Measurements from ENCODE around the gene STOML2. TPM values are rescaled to one million over a fixed set of nuclear protein-coding genes. Genes with fewer than 3 reads are reported as not detected.

STOML2 gene
- total and polyA plus RNA-seq, 2 experiments from 2014 or later = 114 to 210 TPM

GRCh38 chr9:35136866-35137265, 33.9 kb upstream of the STOML2 start:
- Histone ChIP-seq H2AFZ (no peak overlapping the region), H3F3A (replicated peaks; ENCODE audit: low read depth) (no peaks in the 10 kb centered on the region), H3K79me2 (replicated peaks; ENCODE audit: insufficient read depth) (no peaks in the 10 kb centered on the region), H3K9me2 (ENCODE audit: insufficient read depth) (no peaks in the 10 kb centered on the region; the same call in 1 of the 2 replicates), H3K36me3 (ENCODE audit: insufficient read depth) (0 out of 2 replicates have a peak, but pooled peaks cover 3% of the 10 kb centered on the region), H3K27ac (ENCODE audit: low read depth) (no peak overlapping the region), H3K27me3 (ENCODE audit: insufficient read depth) (no peaks in the 10 kb centered on the region), H3K4me2 (no peak overlapping the region), H3K4me1 (ENCODE audit: insufficient read depth) (no peaks in the 10 kb centered on the region), H3K4me3 (no peak overlapping the region), H4K20me1 (replicated peaks; ENCODE audit: insufficient read depth) (no peaks in the 10 kb centered on the region)
- Mint-ChIP-seq H3K27me3 (ENCODE audit: insufficient read depth, low read depth, poor library complexity) (peaks cover 4% of the 10 kb centered on the region), H3K4me1 (no peaks in the 10 kb centered on the region), H3K27ac (no peak overlapping the region), H3K9me3 (peaks cover 65% of the 10 kb centered on the region), H3K36me3 (ENCODE audit: low read depth) (peaks cover 13% of the 10 kb centered on the region), H3K4me3 (no peak overlapping the region)
- no peak for DNase-seq (ENCODE audit: low spot score)
- TF ChIP-seq ZNF462 (CRISPR knock-in tag; IDR thresholded peaks at IDR 0.05) = no peak
- TF ChIP-seq CTCF (conservative IDR thresholded peaks at IDR 0.05; ENCODE audit: low read depth in 2 of 2) = no peak
- no peak for TF ChIP-seq REST (IDR thresholded peaks at IDR 0.05; ENCODE audit: unreplicated experiment)
- TF ChIP-seq EZH2phosphoT487 (IDR thresholded peaks at IDR 0.05; ENCODE audit: unreplicated experiment) = no peak
- no peak for TF ChIP-seq JUNB (IDR thresholded peaks at IDR 0.05; ENCODE audit: unreplicated experiment)
- TF ChIP-seq ZNF114 (CRISPR knock-in tag; IDR thresholded peaks at IDR 0.05) = no peak
- no peak for TF ChIP-seq NANOG (IDR thresholded peaks at IDR 0.05; ENCODE audit: borderline replicate concordance)
- ATAC-seq = no peak
